Endothelial cell of umbilical vein (primary cell): ENCODE data around the gene CELA1. TPM values are rescaled to one million over a fixed set of nuclear protein-coding genes. Genes with fewer than 3 reads are reported as not detected.

Experiments
- BruUV-seq: library from RNA; stranded (reverse); fragments of 400-500 nt; replicated peaks from 2 replicates; lab custom pipeline; 2021; lab: Mats Ljungman, UMichigan
- CTCF ChIA-PET: fragments of 300-600, 350-600 bp; sonication (Branson Sonifier 250); formaldehyde crosslinking; loops from one replicate; lab custom pipeline; 2021; ENCODE audit warnings: antibody characterized with exemption, inconsistent platforms; lab: Charles Lee
- POLR2A ChIA-PET: fragments of 300-600, 350-600 bp; sonication (Branson Sonifier 250); formaldehyde crosslinking; loops from one replicate; lab custom pipeline; 2021; ENCODE audit warnings: antibody characterized with exemption, inconsistent platforms; lab: Charles Lee
- DNase-seq: peaks from one replicate; pipeline ENCODE4 v3.0.0-alpha.2; 2011; ENCODE audit warnings: low read depth, low spot score
- FAIRE-seq: peaks from 2 replicates; lab custom pipeline; 2011; peaks lifted over from hg19 to GRCh38; lab: Jason Lieb, UNC
- H2AFZ ChIP-seq: 2 replicates; pipeline ENCODE4 v1.6.0; 2012; ENCODE audit warnings: low read depth, low read length, control low read depth, inconsistent platforms
- H3K27ac ChIP-seq: 2 replicates; pipeline ENCODE4 v1.5.1; 2011; ENCODE audit warnings: low read depth, mild to moderate bottlenecking, control low read depth, low read length, moderate library complexity; ENCODE audit not compliant: insufficient read depth
- H3K27me3 ChIP-seq, 2 experiments: 2 replicates each; pipeline versions ENCODE4 v1.6.0 to v1.6.1; 2011; ENCODE audit warnings: low read length in 2 of 2, mixed read lengths in 1 of 2; ENCODE audit not compliant: control insufficient read depth in 2 of 2, insufficient read depth in 2 of 2
- H3K36me3 ChIP-seq, 2 experiments: 2 replicates in 1 of 2; 3 replicates in 1 of 2; pipeline ENCODE4 v1.5.1; 2011; ENCODE audit warnings: low read length in 2 of 2, mild to moderate bottlenecking in 1 of 2, moderate library complexity in 1 of 2; ENCODE audit not compliant: control insufficient read depth in 2 of 2, insufficient read depth in 2 of 2; ENCODE audit errors: extremely low read depth in 1 of 2
- H3K4me1 ChIP-seq: 3 replicates; pipeline ENCODE4 v1.5.1; 2011; ENCODE audit warnings: mild to moderate bottlenecking, low read length; ENCODE audit not compliant: control insufficient read depth, insufficient read depth; ENCODE audit errors: extremely low read depth
- H3K4me2 ChIP-seq: 2 replicates; pipeline ENCODE4 v1.6.1; 2011; ENCODE audit warnings: low read length, control low read depth, mixed read lengths; ENCODE audit not compliant: insufficient read depth
- H3K4me3 ChIP-seq, 3 experiments: fragments of 200-600 bp in 1 of 3; sonication (generic), shearing (Covaris generic) in 1 of 3; replicated peaks in 1 of 3; 2 replicates each; pipeline ENCODE4 v1.5.1; 2011 to 2016; ENCODE audit warnings: control low read depth in 3 of 3, low read length in 3 of 3, mild to moderate bottlenecking in 2 of 3, inconsistent platforms in 1 of 3, low read depth in 1 of 3, moderate library complexity in 1 of 3; ENCODE audit not compliant: insufficient read depth in 1 of 3
- H3K79me2 ChIP-seq: 2 replicates; pipeline ENCODE4 v1.6.0; 2012; ENCODE audit warnings: low read length, inconsistent platforms; ENCODE audit not compliant: control insufficient read depth, insufficient read depth
- H3K9ac ChIP-seq: replicated peaks from 2 replicates; pipeline ENCODE3; 2011; ENCODE audit warnings: low read length, control low read depth; ENCODE audit not compliant: insufficient read depth; ENCODE audit errors: extremely low read depth
- H3K9me1 ChIP-seq: replicated peaks from 3 replicates; pipeline ENCODE4 v1.6.0; 2011; ENCODE audit warnings: mild to moderate bottlenecking, low read length; ENCODE audit not compliant: control insufficient read depth, insufficient read depth; ENCODE audit errors: extremely low read depth
- H3K9me3 ChIP-seq: replicated peaks from 2 replicates; pipeline ENCODE4 v1.5.1; 2012; ENCODE audit warnings: low read length, inconsistent platforms; ENCODE audit not compliant: control insufficient read depth, insufficient read depth
- H4K20me1 ChIP-seq: replicated peaks from 2 replicates; pipeline ENCODE3; 2011; ENCODE audit warnings: mild to moderate bottlenecking, low read length; ENCODE audit not compliant: control insufficient read depth, insufficient read depth; ENCODE audit errors: extremely low read depth
- EZH2 ChIP-seq: IDR thresholded peaks from 2 replicates; pipeline ENCODE4 v1.6.1; 2012; ENCODE audit warnings: borderline replicate concordance, low read depth, mild to moderate bottlenecking, moderate library complexity, low read length, inconsistent platforms; ENCODE audit not compliant: severe bottlenecking
- FOS ChIP-seq: IDR thresholded peaks from 2 replicates; pipeline ENCODE4 v1.6.1; 2011; ENCODE audit warnings: mild to moderate bottlenecking, low read length, moderate library complexity, borderline replicate concordance; ENCODE audit not compliant: insufficient read depth
- GATA2 ChIP-seq: IDR thresholded peaks from 2 replicates; pipeline ENCODE4 v1.7.0; 2011; ENCODE audit warnings: low read depth, mild to moderate bottlenecking, moderate library complexity, mixed read lengths, low read length; ENCODE audit not compliant: insufficient read length, insufficient read depth
- JUN ChIP-seq: IDR thresholded peaks from 2 replicates; pipeline ENCODE4 v1.6.1; 2011; ENCODE audit warnings: borderline replicate concordance, low read depth; ENCODE audit not compliant: insufficient read length, insufficient read depth
- MYC ChIP-seq: IDR thresholded peaks from one replicate; pipeline ENCODE4 v1.6.1; 2011; ENCODE audit warnings: mild to moderate bottlenecking, low read depth, low read length
- POLR2A ChIP-seq: IDR thresholded peaks from 2 replicates; pipeline ENCODE4 v1.6.1; 2012; ENCODE audit warnings: low read depth, mild to moderate bottlenecking, control low read depth, low read length
- POLR2AphosphoS5 ChIP-seq: IDR thresholded peaks from 2 replicates; pipeline ENCODE4 v1.6.1; 2012; ENCODE audit warnings: low read depth, mild to moderate bottlenecking, control low read depth, low read length, moderate library complexity; ENCODE audit not compliant: insufficient read depth
- dilution Hi-C: fragments of 300-500 bp; cut with MboI; formaldehyde crosslinking; loops from one replicate; pipeline ENCODE4 v1.15.0; 2019; ENCODE audit warnings: low sequenced_read_pairs; ENCODE audit not compliant: extremely low pct_ligation_motif_present
- intact Hi-C: fragments of 100-400 bp; cut with micrococcal nuclease; formaldehyde crosslinking; loops from one replicate; pipeline ENCODE4 v1.10.0; 2022
- polyA plus RNA-seq, 4 experiments: library from polyadenylated mRNA; depleted of rRNA in 3 of 4; stranded (reverse) in 3 of 4; unstranded in 1 of 4; fragments of >200 nt; gene quantifications; 2 replicates each; pipeline versions ENCODE4 v1.2.1 to v1.2.3, GENCODE V29; 2011 to 2012; ENCODE audit warnings: missing spikeins in 1 of 4
- total RNA-seq: library from RNA; stranded (reverse); gene quantifications from 2 replicates; pipeline ENCODE4 v1.2.3, GENCODE V29; 2021
- TF ChIP-seq, protein P1 (sequence below): IDR thresholded peaks from 2 replicates; pipeline ENCODE4 v1.6.1; 2011; ENCODE audit not compliant: insufficient read depth, insufficient read length
- TF ChIP-seq, protein P2 (sequence below), 2 donors: IDR thresholded peaks; 1 replicate in 1 of 2; 2 replicates in 1 of 2; pipeline ENCODE4 v1.5.1; 2011; ENCODE audit warnings: low read length in 2 of 2, mild to moderate bottlenecking in 2 of 2, moderate library complexity in 2 of 2, control low read depth in 1 of 2, inconsistent platforms in 1 of 2, low read depth in 1 of 2; ENCODE audit not compliant: insufficient read depth in 1 of 2; ENCODE audit errors: extremely low read depth in 1 of 2

Gene CELA1
- total and polyA plus RNA-seq, 2 donors (not counting 3 experiments of a cell fraction or from before 2014, with no cell fraction given) = not detected

DNA sequence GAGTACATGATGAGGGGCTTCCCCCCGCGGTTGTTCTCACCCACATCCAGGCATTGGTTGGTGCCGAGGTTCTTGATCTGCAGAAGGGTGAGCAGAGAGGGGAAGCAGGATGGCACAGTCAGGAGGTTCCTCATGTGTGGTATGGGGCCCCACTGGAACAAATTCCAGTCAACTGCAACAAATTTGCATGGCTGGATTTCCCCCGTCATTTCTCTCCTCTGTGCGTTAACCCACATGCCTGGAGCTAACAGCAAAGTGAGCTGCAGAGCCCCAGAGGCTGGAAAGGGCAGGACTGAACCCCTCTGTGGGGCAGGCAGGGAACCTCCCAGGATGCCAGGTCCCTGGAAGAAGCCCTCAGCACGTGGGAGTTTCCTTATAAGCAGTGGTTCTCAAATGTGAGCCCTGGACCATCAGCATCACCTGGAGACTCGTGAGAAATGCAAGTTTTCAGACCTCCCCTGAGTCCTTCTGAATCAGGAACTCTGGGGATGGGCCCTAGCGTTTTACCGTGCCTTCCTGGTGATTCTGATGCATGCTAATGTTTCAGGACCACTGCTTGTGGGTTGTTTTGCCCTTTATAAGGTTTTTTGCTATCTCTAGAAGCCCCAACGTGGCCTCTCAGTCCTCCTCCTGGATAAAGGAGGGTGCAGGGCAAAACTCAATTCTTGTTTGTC, 11.0 kb upstream of the CELA1 start:
- CTCF ChIA-PET = no interaction called here
- no peaks in the 10 kb centered on the region for H4K20me1 ChIP-seq
- no peak for FAIRE-seq

More for the DNA sequence above, 11.0 kb upstream of the CELA1 start:
- intact Hi-C loops (no loop called here), dilution Hi-C loops (no loop called here)
- Histone ChIP-seq H3K27me3 (no peaks in the 10 kb centered on the region), H3K36me3 (peaks cover 0 to 3% of the 10 kb centered on the region in 2 experiments), H3K27ac (no peak overlapping the region), H3K4me1 (no peaks in the 10 kb centered on the region), H3K9me1 (no peaks in the 10 kb centered on the region), H3K79me2 (no peaks in the 10 kb centered on the region), H3K4me2 (no peak overlapping the region), H3K4me3 (no peak overlapping the region), H3K9me3 (no peaks in the 10 kb centered on the region), H2AFZ (no peak overlapping the region), H3K9ac (no peak overlapping the region)
- no peak for DNase-seq
- TF ChIP-seq, protein P1, sequence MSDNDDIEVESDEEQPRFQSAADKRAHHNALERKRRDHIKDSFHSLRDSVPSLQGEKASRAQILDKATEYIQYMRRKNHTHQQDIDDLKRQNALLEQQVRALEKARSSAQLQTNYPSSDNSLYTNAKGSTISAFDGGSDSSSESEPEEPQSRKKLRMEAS = no peak
- TF ChIP-seq, protein P2, sequence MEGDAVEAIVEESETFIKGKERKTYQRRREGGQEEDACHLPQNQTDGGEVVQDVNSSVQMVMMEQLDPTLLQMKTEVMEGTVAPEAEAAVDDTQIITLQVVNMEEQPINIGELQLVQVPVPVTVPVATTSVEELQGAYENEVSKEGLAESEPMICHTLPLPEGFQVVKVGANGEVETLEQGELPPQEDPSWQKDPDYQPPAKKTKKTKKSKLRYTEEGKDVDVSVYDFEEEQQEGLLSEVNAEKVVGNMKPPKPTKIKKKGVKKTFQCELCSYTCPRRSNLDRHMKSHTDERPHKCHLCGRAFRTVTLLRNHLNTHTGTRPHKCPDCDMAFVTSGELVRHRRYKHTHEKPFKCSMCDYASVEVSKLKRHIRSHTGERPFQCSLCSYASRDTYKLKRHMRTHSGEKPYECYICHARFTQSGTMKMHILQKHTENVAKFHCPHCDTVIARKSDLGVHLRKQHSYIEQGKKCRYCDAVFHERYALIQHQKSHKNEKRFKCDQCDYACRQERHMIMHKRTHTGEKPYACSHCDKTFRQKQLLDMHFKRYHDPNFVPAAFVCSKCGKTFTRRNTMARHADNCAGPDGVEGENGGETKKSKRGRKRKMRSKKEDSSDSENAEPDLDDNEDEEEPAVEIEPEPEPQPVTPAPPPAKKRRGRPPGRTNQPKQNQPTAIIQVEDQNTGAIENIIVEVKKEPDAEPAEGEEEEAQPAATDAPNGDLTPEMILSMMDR (IDR thresholded peaks at IDR 0.05; ENCODE audit: extremely low read depth in 1 of 2, insufficient read depth in 1 of 2, low read depth in 1 of 2, low read length in 2 of 2) = no peak
- no peak for TF ChIP-seq FOS
- TF ChIP-seq GATA2 = no peak
- TF ChIP-seq POLR2A = no peak
- TF ChIP-seq MYC = no peak
- TF ChIP-seq JUN = no peak
- no peak for TF ChIP-seq EZH2
- no peak for TF ChIP-seq POLR2AphosphoS5
- POLR2A ChIA-PET = no interaction called here
- no TSS peak for BruUV-seq
